ENCODE measurements around the gene ASRGL1.
A peak's percentile ranks its signal among the peaks of the same experiment; 100 is the strongest.
"Not testable (repeated sequence)": the region's sequence is repeated elsewhere in the genome, so short reads cannot be mapped to it uniquely, and the experiment has no call there.

ASRGL1 gene

GRCh38 chr11:62352355-62353336, 15.4 kb downstream of the ASRGL1 start:
- DNase-seq (ENCODE audit: low read depth in 4 of 4, low spot score in 1 of 4): no peak

GRCh38 chr11:62353841-62354240, 16.6 kb downstream of the ASRGL1 start:
- no peak for DNase-seq (ENCODE audit: low read depth in 4 of 4, low spot score in 1 of 4)

GRCh38 chr11:62358273-62358672, 21.0 kb downstream of the ASRGL1 start:
- DNase-seq (ENCODE audit: low read depth in 4 of 4, low spot score in 1 of 4): no peak

- DNase-seq (ENCODE audit: low read depth in 4 of 4, low spot score in 1 of 4): no peak
Measured at GRCh38 chr11:62359475-62359874, 22.2 kb downstream of the ASRGL1 start.

- no peak for DNase-seq (ENCODE audit: low read depth in 4 of 4, low spot score in 1 of 4)
Measured at GRCh38 chr11:62360685-62361084, 23.4 kb downstream of the ASRGL1 start.

- DNase-seq (ENCODE audit: low read depth in 4 of 4, low spot score in 1 of 4): not testable (repeated sequence)
Measured at GRCh38 chr11:62368861-62369477, 31.7 kb downstream of the ASRGL1 start.

GRCh38 chr11:62370743-62371440, 33.6 kb downstream of the ASRGL1 start:
- peak in 1 of 4 experiments; percentile 27 for DNase-seq (ENCODE audit: low read depth in 4 of 4, low spot score in 1 of 4)

GRCh38 chr11:62372871-62373270, 35.6 kb downstream of the ASRGL1 start:
- no peak for DNase-seq (ENCODE audit: low read depth in 4 of 4, low spot score in 1 of 4)

- DNase-seq (ENCODE audit: low read depth in 4 of 4, low spot score in 1 of 4): no peak
Measured at GRCh38 chr11:62373464-62374119, 36.3 kb downstream of the ASRGL1 start.

GRCh38 chr11:62374801-62375200, 37.6 kb downstream of the ASRGL1 start:
- DNase-seq (ENCODE audit: low read depth in 4 of 4, low spot score in 1 of 4): no peak

- DNase-seq (ENCODE audit: low read depth in 4 of 4, low spot score in 1 of 4): not testable (repeated sequence)
Measured at GRCh38 chr11:62378459-62379063, 41.3 kb downstream of the ASRGL1 start.

- DNase-seq (ENCODE audit: low read depth in 4 of 4, low spot score in 1 of 4): not testable (repeated sequence)
Measured at GRCh38 chr11:62379586-62379985, 42.3 kb downstream of the ASRGL1 start.

- not testable (repeated sequence) for DNase-seq (ENCODE audit: low read depth in 4 of 4, low spot score in 1 of 4)
Measured at GRCh38 chr11:62380821-62381245, 43.6 kb downstream of the ASRGL1 start.

GRCh38 chr11:62383822-62384221, 46.6 kb downstream of the ASRGL1 start:
- DNase-seq (ENCODE audit: low read depth in 4 of 4, low spot score in 1 of 4): no peak

GRCh38 chr11:62386083-62386482, 48.8 kb downstream of the ASRGL1 start:
- DNase-seq (ENCODE audit: low read depth in 4 of 4, low spot score in 1 of 4): not testable (repeated sequence)

GRCh38 chr11:62387381-62387780, 50.1 kb downstream of the ASRGL1 start:
- DNase-seq (ENCODE audit: low read depth in 4 of 4, low spot score in 1 of 4): no peak

GRCh38 chr11:62388999-62389398, 51.8 kb downstream of the ASRGL1 start:
- DNase-seq (ENCODE audit: low read depth in 4 of 4, low spot score in 1 of 4): no peak

GRCh38 chr11:62390237-62390636, 53.0 kb downstream of the ASRGL1 start:
- DNase-seq (ENCODE audit: low read depth in 4 of 4, low spot score in 1 of 4): no peak

GRCh38 chr11:62390722-62391121, 53.5 kb downstream of the ASRGL1 start:
- no peak for DNase-seq (ENCODE audit: low read depth in 4 of 4, low spot score in 1 of 4)

- DNase-seq (ENCODE audit: low read depth in 4 of 4, low spot score in 1 of 4): no peak
Measured at GRCh38 chr11:62391642-62392425, 54.6 kb downstream of the ASRGL1 start.
